ENCODE data around the gene CELF2. TPM values are rescaled to one million over a fixed set of nuclear protein-coding genes. Genes with fewer than 3 reads are reported as not detected.

CELF2 gene
- total RNA-seq, 3 donors from 2014 or later = 40.0 to 178 (median 45.6) TPM

- Histone ChIP-seq H3K27me3 (no peaks in the 10 kb centered on the region), H3K9me3 (no peaks in the 10 kb centered on the region), H3K4me1 (no peaks in the 10 kb centered on the region), H3K36me3 (no peaks in the 10 kb centered on the region), H3K4me3 (no peak overlapping the region), H3K27ac (no peak overlapping the region)
- no peak for DNase-seq (ENCODE audit: low spot score in 2 of 2)
- intact Hi-C loops (cut with DNase I; ENCODE audit: low total_unique reads) = no loop called here
- TF ChIP-seq POLR2A (IDR thresholded peaks at IDR 0.05) = no peak
- no peak for TF ChIP-seq POLR2AphosphoS5 (IDR thresholded peaks at IDR 0.05)
- TF ChIP-seq CTCF (IDR thresholded peaks at IDR 0.05) = no peak
These were observed 127.2 kb downstream of the CELF2 start for GRCh38 chr10:11144626-11145494.

- DNase-seq (ENCODE audit: low spot score in 2 of 2) = no peak
- TF ChIP-seq POLR2A (IDR thresholded peaks at IDR 0.05) (no peak), CTCF (IDR thresholded peaks at IDR 0.05) (no peak), POLR2AphosphoS5 (IDR thresholded peaks at IDR 0.05) (no peak)
- intact Hi-C loops (cut with DNase I; ENCODE audit: low total_unique reads) = no loop called here
- Histone ChIP-seq H3K9me3 (no peaks in the 10 kb centered on the region), H3K27ac (no peak overlapping the region), H3K4me1 (no peaks in the 10 kb centered on the region), H3K4me3 (no peak overlapping the region), H3K27me3 (no peaks in the 10 kb centered on the region), H3K36me3 (no peaks in the 10 kb centered on the region)
These were observed 127.8 kb downstream of the CELF2 start for GRCh38 chr10:11145495-11145855.

DNA sequence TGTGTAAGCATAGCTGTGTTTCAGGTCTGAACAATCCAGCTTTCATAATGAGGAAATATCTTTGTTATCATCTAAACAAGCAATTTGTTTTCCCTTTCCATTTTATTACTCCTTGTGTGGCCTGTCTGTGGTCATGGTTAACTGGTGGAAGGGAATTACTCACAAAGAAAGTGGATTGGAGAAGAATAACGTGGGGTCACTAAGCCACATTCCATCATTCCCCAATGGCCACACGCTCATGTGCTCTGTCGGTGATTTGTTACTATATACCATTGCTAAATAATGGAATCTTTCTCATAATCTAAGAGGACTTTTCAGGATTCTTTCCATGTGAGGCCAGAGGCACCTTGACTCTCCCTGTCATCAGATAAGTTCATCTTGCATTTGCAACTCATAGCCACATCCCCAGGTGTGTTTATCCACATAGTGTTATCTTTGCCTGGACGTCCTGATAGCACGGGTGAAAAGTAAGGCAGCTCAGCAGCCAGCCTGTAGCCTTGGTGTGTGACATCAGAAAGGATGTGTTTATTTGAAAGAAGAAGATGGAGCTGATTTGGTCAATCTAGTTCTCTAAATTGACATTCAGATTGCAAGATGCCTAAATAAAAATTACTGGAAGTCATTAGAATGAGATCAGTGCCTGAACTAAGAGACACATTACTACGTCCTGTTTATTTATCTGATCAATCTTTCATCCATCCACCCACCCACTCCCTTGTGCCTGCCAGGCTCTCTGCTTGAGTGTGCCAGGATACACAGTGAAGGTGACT lies 128.9 kb downstream of the CELF2 start:
- H3K27ac ChIP-seq = no peak overlapping the region
- no peaks in the 10 kb centered on the region for H3K9me3 ChIP-seq
- H3K36me3 ChIP-seq = no peaks in the 10 kb centered on the region
- intact Hi-C loops (cut with DNase I; ENCODE audit: low total_unique reads) = no loop called here
- H3K4me3 ChIP-seq = no peak overlapping the region
- no peaks in the 10 kb centered on the region for H3K4me1 ChIP-seq
- H3K27me3 ChIP-seq = no peaks in the 10 kb centered on the region
- DNase-seq (ENCODE audit: low spot score in 2 of 2) = no peak
- TF ChIP-seq POLR2AphosphoS5 (IDR thresholded peaks at IDR 0.05) (no peak), CTCF (IDR thresholded peaks at IDR 0.05) (no peak), POLR2A (IDR thresholded peaks at IDR 0.05) (no peak)

DNA sequence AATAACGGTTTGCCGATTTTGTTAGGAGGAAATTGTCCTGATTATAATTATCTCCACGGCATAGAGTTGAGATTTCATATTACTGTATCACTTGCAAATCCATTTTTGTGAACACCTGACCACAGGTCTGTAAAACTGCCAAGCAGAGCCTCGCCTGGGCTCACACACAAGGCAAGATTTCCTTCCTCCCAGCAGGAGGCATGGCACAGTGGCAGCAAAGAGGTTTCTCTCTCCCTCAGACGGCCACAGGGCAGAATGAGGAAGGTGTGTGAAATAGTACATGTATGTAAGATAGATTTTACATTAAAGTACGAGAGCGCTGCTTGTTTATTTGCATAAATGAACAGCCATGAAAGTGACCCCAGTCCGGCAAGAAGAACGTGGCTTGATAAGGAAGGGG lies 130.1 kb downstream of the CELF2 start:
- H3K27ac ChIP-seq = no peak overlapping the region
- intact Hi-C loops (cut with DNase I; ENCODE audit: low total_unique reads) = no loop called here
- H3K27me3 ChIP-seq = no peaks in the 10 kb centered on the region
- no peaks in the 10 kb centered on the region for H3K4me1 ChIP-seq
- TF ChIP-seq POLR2A (IDR thresholded peaks at IDR 0.05) = no peak
- no peak overlapping the region for H3K4me3 ChIP-seq
- H3K9me3 ChIP-seq = no peaks in the 10 kb centered on the region
- H3K36me3 ChIP-seq = no peaks in the 10 kb centered on the region
- no peak for DNase-seq (ENCODE audit: low spot score in 2 of 2)

DNA sequence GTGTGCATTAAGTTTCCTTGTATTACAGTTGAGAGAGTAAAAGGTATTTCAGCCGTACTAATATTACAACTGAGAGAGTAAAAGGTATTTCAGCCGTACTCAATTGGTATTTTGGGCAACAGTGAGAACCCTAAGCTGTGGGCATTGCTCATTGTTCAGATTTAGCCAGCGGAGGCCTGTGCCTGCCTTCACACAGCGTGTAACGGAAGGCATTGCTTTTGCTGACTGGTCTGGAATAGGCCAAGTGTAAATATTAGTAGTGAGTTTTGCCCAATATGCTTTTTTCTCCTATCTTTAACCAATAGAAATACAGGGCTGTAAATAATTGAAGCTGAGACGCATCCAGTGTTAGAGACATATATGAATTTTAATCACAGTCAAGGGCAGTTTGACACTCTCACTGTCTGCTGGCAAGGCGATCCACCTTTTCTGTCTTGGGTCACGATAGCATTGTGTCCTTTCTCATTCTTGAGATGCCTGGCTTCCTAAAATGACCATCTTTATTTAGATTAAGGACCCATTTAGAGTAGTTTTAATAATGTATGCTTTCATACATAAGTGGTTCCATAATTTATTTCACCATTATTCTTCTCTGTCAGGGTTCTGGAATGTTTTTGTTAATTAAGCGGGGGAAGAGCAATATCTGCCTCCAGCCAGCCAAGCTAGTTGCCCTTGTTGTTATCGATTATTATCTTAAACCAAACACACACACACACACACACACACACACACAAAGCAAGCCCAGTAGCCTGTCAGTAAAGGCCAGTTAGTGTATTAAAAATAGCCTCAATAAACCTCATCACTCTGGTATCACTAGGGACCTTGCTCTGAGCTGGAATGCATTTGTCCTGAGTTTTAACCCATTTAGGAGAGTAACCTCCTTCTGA lies 130.7 kb downstream of the CELF2 start:
- no peaks in the 10 kb centered on the region for H3K9me3 ChIP-seq
- peak overlapping the region in 1 of 2 donors; percentile 43 for H3K27ac ChIP-seq
- TF ChIP-seq POLR2AphosphoS5 (IDR thresholded peaks at IDR 0.05) (no peak), CTCF (IDR thresholded peaks at IDR 0.05) (no peak), POLR2A (IDR thresholded peaks at IDR 0.05) (no peak)
- H3K27me3 ChIP-seq = no peaks in the 10 kb centered on the region
- no peaks in the 10 kb centered on the region for H3K4me1 ChIP-seq
- H3K36me3 ChIP-seq = no peaks in the 10 kb centered on the region
- intact Hi-C loops (cut with DNase I; ENCODE audit: low total_unique reads) = no loop called here
- H3K4me3 ChIP-seq = no peak overlapping the region
- no peak for DNase-seq (ENCODE audit: low spot score in 2 of 2)
